ENCODE results near the gene ATXN7L1.

Gene ATXN7L1

DNA sequence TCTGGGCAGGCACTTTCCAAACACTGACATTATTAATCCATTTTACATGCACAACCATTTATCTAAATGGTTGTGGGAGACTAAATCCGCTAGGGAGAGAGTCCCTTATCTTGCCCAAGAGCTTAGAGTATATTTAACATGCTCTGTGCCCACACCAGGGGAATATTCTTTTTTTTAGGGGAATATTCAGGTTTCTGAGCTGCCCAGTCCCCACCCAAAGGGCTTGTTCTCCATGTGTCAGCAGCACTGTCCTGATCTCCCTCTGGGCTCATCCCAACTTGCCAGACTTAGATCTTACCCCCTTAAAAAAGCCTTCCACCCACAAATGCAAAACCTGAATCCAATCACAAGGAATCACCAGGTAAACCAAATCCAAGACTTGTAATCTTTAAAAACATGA lies 132.1 kb downstream of the ATXN7L1 start:
- no peak for TF ChIP-seq IKZF3 (tag by site-specific recombination; IDR thresholded peaks at IDR 0.05)
- no peak for TF ChIP-seq REPIN1 (tag by site-specific recombination; IDR thresholded peaks at IDR 0.05; ENCODE audit: low read depth)
- no peak for TF ChIP-seq MEIS1 (CRISPR knock-in tag; IDR thresholded peaks at IDR 0.05; ENCODE audit: borderline replicate concordance)
- no peak for TF ChIP-seq ZNF239 (tag by site-specific recombination; IDR thresholded peaks at IDR 0.05)
- no peak for TF ChIP-seq ZNF558 (tag by site-specific recombination; IDR thresholded peaks at IDR 0.05)
- no peak for TF ChIP-seq GLIS2 (tag by site-specific recombination; IDR thresholded peaks at IDR 0.05)
- TF ChIP-seq, protein P1, sequence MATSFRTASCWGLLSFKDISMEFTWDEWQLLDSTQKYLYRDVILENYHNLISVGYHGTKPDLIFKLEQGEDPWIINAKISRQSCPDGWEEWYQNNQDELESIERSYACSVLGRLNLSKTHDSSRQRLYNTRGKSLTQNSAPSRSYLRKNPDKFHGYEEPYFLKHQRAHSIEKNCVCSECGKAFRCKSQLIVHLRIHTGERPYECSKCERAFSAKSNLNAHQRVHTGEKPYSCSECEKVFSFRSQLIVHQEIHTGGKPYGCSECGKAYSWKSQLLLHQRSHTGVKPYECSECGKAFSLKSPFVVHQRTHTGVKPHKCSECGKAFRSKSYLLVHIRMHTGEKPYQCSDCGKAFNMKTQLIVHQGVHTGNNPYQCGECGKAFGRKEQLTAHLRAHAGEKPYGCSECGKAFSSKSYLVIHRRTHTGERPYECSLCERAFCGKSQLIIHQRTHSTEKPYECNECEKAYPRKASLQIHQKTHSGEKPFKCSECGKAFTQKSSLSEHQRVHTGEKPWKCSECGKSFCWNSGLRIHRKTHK (tag by site-specific recombination; IDR thresholded peaks at IDR 0.05), result no peak
- TF ChIP-seq, protein P2, sequence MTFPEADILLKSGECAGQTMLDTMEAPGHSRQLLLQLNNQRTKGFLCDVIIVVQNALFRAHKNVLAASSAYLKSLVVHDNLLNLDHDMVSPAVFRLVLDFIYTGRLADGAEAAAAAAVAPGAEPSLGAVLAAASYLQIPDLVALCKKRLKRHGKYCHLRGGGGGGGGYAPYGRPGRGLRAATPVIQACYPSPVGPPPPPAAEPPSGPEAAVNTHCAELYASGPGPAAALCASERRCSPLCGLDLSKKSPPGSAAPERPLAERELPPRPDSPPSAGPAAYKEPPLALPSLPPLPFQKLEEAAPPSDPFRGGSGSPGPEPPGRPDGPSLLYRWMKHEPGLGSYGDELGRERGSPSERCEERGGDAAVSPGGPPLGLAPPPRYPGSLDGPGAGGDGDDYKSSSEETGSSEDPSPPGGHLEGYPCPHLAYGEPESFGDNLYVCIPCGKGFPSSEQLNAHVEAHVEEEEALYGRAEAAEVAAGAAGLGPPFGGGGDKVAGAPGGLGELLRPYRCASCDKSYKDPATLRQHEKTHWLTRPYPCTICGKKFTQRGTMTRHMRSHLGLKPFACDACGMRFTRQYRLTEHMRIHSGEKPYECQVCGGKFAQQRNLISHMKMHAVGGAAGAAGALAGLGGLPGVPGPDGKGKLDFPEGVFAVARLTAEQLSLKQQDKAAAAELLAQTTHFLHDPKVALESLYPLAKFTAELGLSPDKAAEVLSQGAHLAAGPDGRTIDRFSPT (tag by site-specific recombination; IDR thresholded peaks at IDR 0.05), result no peak
- no peak for TF ChIP-seq ZNF341 (tag by site-specific recombination; IDR thresholded peaks at IDR 0.05; ENCODE audit: low read depth)
- TF ChIP-seq ZNF791 (tag by site-specific recombination; IDR thresholded peaks at IDR 0.05), result no peak
- no peak for TF ChIP-seq ZNF843 (tag by site-specific recombination; IDR thresholded peaks at IDR 0.05)
- TF ChIP-seq ZNF48 (tag by site-specific recombination; IDR thresholded peaks at IDR 0.05), result no peak
- no peak for TF ChIP-seq ZNF133 (tag by site-specific recombination; IDR thresholded peaks at IDR 0.05)
- ChIA-PET POLR2A (no interaction called here), CTCF (interaction anchor here (0.5 to 1.8 kb wide), 3 partner anchors 21 to 119 kb away, joined by 4 to 6 read pairs (median 5); no protein-coding TSS in a partner anchor)
- Histone ChIP-seq H3K27ac (ENCODE audit: extremely low read depth, low read depth, low read length) (no peak overlapping the region), H3K4me1 (ENCODE audit: control insufficient read depth, insufficient read depth, low read length) (no peaks in the 10 kb centered on the region), H3K36me3 (ENCODE audit: control insufficient read depth in 2 of 2, insufficient read depth in 1 of 2, low read length in 2 of 2) (no peaks in the 10 kb centered on the region), H3K4me3 (ENCODE audit: low read depth, low read length) (no peak overlapping the region), H3K9me3 (ENCODE audit: control insufficient read depth, insufficient read depth, low read depth, low read length) (no peaks in the 10 kb centered on the region)

DNA sequence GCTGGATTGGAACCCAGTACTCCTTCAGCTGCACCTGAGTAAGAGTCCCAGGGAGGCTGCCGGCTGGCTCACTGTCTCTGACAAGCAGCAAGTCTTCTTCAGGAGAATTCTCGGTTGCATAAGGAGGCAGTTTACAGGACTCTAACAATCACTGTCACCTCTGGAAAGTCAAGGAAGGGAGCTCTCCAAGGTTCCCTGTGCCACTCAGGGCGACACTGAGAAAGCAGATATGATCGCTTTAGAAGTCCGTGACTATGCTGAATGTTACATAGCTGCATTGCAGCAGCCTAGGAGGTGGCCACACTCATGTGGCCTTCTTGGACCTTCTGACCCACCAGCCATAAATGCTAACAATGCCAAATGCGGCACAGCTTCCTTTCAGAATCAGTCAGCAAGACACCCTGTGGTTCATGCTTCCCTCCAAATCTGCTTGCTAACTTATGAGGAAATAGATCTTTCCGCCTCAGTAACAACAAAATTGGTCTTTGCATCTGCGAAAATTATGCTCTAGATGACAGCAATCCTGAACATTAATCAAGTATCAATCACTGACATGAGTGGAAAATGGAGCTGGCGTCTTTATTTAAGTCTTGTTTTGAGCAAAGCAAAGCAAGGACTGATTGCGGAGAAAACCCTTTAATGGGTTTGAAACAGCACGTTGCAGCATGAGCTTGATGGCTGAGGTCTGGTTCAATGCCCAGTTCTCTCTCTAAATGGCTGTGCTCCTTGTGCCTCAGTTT lies 132.9 kb downstream of the ATXN7L1 start:
- POLR2A ChIA-PET, result no interaction called here
- CTCF ChIA-PET, result interaction anchor here (0.5 to 1.8 kb wide), 4 partner anchors 22 to 191 kb away, joined by 3 to 6 read pairs (median 4); no protein-coding TSS in a partner anchor
- Histone ChIP-seq H3K36me3 (ENCODE audit: control insufficient read depth in 2 of 2, insufficient read depth in 1 of 2, low read length in 2 of 2) (no peaks in the 10 kb centered on the region), H3K4me3 (ENCODE audit: low read depth, low read length) (no peak overlapping the region), H3K4me1 (ENCODE audit: control insufficient read depth, insufficient read depth, low read length) (no peaks in the 10 kb centered on the region), H3K9me3 (ENCODE audit: control insufficient read depth, insufficient read depth, low read depth, low read length) (no peaks in the 10 kb centered on the region), H3K27ac (ENCODE audit: extremely low read depth, low read depth, low read length) (no peak overlapping the region)
- TF ChIP-seq, protein P3, sequence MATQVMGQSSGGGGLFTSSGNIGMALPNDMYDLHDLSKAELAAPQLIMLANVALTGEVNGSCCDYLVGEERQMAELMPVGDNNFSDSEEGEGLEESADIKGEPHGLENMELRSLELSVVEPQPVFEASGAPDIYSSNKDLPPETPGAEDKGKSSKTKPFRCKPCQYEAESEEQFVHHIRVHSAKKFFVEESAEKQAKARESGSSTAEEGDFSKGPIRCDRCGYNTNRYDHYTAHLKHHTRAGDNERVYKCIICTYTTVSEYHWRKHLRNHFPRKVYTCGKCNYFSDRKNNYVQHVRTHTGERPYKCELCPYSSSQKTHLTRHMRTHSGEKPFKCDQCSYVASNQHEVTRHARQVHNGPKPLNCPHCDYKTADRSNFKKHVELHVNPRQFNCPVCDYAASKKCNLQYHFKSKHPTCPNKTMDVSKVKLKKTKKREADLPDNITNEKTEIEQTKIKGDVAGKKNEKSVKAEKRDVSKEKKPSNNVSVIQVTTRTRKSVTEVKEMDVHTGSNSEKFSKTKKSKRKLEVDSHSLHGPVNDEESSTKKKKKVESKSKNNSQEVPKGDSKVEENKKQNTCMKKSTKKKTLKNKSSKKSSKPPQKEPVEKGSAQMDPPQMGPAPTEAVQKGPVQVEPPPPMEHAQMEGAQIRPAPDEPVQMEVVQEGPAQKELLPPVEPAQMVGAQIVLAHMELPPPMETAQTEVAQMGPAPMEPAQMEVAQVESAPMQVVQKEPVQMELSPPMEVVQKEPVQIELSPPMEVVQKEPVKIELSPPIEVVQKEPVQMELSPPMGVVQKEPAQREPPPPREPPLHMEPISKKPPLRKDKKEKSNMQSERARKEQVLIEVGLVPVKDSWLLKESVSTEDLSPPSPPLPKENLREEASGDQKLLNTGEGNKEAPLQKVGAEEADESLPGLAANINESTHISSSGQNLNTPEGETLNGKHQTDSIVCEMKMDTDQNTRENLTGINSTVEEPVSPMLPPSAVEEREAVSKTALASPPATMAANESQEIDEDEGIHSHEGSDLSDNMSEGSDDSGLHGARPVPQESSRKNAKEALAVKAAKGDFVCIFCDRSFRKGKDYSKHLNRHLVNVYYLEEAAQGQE (tag by site-specific recombination; IDR thresholded peaks at IDR 0.05), result peak; percentile 89
- no peak for TF ChIP-seq ZNF121 (tag by site-specific recombination; IDR thresholded peaks at IDR 0.05)

Data from HEK293 (cell line).